ENCODE results near the gene NT5C.

NT5C gene

DNA sequence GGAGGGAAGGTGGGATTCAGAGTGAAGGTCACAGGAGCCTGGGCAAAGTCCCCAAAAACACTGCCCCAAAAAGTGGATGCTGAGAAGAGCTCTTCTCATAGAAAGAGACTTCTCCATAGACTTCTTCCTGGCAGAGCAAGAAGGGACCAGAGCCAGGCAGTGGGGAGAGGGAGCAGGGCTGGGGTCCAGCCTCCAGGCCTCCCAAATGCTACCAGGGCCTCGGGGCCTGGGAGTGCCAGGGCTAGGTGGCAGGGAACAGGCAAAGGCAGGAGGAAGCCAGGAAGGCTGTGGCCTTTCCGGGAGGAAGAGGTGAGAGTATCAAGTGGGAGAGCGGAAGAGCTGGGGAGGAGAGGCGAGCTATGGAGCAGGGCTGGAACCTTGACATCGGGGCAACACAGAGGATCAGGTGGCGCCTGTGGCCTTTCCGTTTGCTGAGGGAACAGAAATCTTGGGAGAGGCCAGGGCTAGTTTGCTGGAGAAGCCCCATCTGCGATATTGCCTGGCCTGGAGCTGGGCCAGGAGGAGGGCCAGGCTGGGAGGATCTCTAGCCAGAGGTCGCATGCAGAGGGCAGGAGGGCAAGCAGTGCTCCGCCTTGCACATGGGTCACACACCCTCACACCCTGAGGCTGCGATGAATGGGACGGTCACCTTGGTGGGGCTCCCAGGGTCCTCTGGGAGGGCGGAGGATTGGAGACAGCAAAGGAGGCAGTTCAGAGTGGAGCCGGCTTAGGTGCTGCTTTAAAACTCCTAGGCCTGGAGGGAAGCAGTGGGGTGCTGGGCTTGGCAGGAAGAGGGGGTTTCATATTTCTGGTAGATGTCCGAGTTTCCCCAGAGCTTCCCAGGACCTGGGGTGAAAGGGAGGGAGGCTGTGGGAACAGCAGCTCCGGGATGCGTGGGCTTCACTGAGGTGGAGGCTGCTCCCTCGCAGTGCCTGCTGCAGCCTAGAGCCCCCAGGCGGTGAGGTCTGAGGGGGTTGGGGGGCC is 40.4 kb downstream of the NT5C start:
- no peak for DNase-seq

- no peak for DNase-seq
Observed at GRCh38 chr17:75088465-75089417, 42.8 kb downstream of the NT5C start.

DNA sequence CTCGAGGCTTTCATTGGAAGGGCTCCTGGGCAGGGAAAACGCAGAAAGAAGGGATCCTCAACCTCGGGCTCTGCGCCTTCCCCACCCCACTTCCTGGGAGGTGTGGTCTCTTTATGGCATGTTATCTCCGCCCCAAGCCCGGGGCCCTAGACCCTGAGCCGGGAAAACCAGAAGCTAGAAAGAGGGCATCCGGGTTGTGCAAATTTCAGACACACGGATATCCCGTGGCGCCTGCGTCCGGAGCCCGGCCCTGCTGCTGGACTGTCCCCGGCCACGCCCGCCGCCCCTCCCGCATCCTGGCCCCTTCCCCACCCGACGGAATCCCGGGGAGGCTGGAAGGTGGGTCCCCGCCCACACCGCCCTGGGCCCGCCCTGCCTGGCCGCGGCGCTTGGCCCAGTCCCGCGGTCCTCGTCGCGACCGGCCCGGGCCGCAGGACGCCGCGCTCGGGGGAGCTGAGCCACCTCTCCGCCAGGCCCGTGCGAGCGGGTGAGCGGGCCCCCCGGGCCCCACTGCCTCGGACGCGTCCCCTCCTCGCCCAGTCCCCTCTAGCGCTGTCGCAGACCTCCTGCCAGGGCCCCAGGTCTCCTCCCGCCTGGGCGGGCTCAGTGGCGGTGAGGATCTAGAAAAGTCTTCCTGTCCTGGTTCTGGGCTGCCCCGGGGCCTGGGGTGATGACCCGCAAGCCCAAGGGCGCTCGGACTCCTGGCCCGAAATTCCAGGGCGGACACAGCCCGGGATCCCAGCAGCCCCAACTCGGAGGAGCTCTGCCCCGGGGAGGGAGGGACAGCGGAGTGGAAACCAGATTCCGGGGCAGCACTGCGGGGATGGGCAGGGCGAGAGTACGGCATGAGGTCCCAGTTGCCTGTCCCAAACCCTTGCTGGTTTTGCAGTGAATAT is 43.7 kb downstream of the NT5C start, which contains the start of gene SLC16A5:
Gene SLC16A5 (plus strand): TSS at position 397 of the 896 bp plus-strand sequence. CDS start 5,683 bp downstream, outside the sequence.
- peak; percentile 42 to 75 for DNase-seq

DNA sequence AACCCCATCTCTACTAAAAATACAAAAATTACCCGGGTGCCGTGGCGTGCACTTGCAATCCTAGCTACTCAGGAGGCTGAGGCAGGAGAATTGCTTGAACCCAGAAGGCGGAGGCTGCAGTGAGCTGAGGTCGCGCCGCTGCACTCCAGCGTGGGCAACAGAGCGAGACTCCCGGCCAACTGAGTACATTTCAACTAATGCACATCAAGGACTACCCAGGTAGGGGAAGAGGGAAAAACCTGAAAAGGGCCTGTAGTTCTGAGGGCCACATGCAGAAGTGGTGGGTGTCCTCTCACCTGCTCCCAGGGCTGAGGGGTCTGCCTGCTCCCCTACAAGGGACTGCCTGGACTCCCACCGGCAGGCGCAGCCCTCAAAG is 44.4 kb downstream of the NT5C start:
- DNase-seq = no peak

DNA sequence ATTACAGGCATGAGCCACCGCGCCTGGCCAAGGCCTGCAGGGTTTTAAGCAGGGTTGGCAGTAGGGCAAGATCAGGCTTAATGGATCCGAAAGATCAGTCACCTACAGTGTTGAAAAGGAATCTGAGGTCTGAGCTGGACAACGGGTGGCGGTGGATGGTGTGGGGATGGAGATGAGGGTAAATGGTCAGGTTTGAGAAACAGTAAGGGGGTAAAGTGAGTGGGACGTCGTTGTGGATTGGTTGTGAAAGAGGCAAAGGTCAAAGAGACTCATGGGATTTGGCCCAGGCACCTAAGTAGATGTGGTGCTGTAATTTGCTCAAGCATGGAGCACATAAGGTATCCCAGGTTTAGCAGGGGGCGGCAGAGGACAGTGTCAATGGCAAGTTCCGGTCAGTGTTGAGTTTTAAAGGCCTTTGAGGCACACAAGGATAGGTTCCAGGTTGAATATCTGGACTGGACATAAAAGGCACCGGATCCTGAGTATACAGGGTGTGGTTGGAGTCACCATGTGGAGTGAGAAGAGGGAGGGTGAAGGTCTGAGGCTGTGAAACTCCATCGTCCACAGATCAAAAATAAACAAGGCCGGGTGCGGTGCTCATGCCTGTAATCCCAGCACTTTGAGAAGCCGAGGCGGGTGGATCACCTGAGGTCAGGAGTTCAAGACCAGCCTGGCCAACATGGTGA is 44.9 kb downstream of the NT5C start:
- DNase-seq = no peak

- DNase-seq = no peak
Observed at GRCh38 chr17:75084039-75084660, 47.4 kb downstream of the NT5C start.

DNA sequence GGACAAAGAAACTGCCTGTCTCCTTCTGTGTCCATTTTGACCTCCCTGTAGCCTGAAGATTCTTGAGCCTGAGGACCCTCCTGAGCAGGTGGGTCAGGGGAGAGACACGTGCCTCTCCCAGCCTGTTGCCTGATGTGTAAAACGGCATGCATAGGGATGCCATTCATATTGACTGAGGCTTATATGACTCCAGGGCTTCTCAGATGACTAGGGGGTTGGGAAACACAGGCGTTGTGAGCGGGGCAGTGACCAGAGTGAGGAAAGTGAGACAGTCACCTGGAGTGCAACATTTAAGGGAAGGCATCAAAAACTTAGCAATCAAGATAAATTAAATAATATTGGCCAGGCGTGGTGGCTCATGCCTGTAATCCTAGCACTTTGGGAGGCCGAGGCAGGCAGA is 48.9 kb downstream of the NT5C start:
- DNase-seq = no peak

DNA sequence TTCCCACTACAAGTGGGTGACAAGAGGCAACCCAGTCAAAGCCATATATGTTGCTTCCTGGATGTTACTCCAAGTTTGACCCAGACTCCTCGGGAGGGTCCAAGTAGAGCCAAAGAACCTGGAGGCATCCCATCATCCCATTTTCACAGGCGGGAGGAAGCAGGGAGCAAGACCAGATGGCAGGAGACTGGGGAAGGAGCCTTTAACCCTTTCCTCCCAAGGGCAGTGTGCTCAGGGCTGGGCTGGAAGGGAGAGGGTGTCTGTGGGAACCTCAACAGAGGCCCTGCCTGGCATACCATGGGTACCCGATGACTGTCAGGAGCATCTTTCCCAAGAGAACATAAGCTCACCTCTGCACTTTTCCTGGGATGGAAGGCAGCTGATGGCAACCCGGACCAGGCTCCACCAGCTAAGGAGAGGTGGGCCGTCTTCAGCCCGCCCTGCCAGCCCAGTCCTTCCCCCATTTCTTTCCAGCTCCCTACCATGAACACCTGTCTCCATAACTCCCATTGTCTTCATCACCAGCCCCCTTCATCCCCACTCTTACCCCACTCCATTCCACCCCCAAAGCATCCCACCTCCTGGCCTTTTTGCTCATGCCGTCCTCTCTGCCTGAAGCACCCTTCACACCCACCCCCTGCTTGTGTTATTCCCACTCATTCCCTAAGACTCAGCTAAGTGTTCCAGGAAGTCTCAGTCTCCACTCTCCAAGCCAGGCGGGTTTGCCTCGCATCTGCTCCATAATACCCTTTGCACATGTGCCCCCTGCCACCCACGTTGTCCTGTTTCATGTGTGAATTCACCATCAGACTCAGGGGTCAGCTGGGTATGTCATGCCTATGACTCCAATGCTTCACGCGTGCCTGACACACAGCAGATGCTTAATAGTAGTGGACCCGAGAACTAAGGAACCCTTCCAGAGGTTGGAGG is 49.7 kb downstream of the NT5C start:
- no peak for DNase-seq

All from CD4-positive, alpha-beta T cell treated with Interleukin-1 beta for 1 hour (primary cell).